ENCODE results near the gene HIPK1. TPM values are rescaled to one million over a fixed set of nuclear protein-coding genes. Genes with fewer than 3 reads are reported as not detected.

HIPK1 gene
- total RNA-seq, 1 donor from 2014 or later = 41.3 TPM

DNA sequence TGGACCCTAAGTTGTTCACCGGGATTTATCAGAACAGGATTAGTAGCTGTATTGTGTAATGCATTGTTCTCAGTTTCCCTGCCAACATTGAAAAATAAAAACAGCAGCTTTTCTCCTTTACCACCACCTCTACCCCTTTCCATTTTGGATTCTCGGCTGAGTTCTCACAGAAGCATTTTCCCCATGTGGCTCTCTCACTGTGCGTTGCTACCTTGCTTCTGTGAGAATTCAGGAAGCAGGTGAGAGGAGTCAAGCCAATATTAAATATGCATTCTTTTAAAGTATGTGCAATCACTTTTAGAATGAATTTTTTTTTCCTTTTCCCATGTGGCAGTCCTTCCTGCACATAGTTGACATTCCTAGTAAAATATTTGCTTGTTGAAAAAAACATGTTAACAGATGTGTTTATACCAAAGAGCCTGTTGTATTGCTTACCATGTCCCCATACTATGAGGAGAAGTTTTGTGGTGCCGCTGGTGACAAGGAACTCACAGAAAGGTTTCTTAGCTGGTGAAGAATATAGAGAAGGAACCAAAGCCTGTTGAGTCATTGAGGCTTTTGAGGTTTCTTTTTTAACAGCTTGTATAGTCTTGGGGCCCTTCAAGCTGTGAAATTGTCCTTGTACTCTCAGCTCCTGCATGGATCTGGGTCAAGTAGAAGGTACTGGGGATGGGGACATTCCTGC lies 46.2 kb downstream of the HIPK1 start:
- Histone ChIP-seq H3K36me3 (peaks cover 9% of the 10 kb centered on the region), H3K9ac (no peak overlapping the region), H3F3A (ENCODE audit: low read depth) (peaks cover 54% of the 10 kb centered on the region), H3K9me3 (ENCODE audit: low read depth) (no peaks in the 10 kb centered on the region), H3K79me2 (ENCODE audit: low read depth) (peaks cover 1% of the 10 kb centered on the region), H3K27me3 (no peaks in the 10 kb centered on the region), H4K20me1 (ENCODE audit: low read depth) (peaks cover 22% of the 10 kb centered on the region), H3K4me2 (peak overlapping the region; percentile 35), H3K27ac (no peak overlapping the region), H3K4me3 (no peak overlapping the region), H3K4me1 (peaks cover 49% of the 10 kb centered on the region), H2AFZ (replicated peaks) (no peak overlapping the region)
- Mint-ChIP-seq H3K9me3 (no peaks in the 10 kb centered on the region), H3K27me3 (ENCODE audit: insufficient read depth, low read depth) (no peaks in the 10 kb centered on the region), H3K4me3 (no peak overlapping the region), H3K27ac (peak overlapping the region; percentile 13), H3K36me3 (peaks cover 19% of the 10 kb centered on the region), H3K4me1 (peaks cover 55% of the 10 kb centered on the region)
- no peak for TF ChIP-seq EZH2phosphoT487 (IDR thresholded peaks at IDR 0.05)
- no peak for TF ChIP-seq CTCF (IDR thresholded peaks at IDR 0.05)
- DNase-seq (ENCODE audit: low spot score) = no peak

GRCh38 chr1:113976609-113977278 lies 47.6 kb downstream of the HIPK1 start:
- H3K27ac Mint-ChIP-seq = peak overlapping the region; percentile 86
- H3K4me2 ChIP-seq = peak overlapping the region; percentile 63
- H3K9ac ChIP-seq = no peak overlapping the region
- H3K4me1 ChIP-seq = peaks cover 49% of the 10 kb centered on the region
- no peaks in the 10 kb centered on the region for H3K9me3 ChIP-seq (ENCODE audit: low read depth)
- no peak overlapping the region for H3K4me3 ChIP-seq
- no peaks in the 10 kb centered on the region for H3K27me3 Mint-ChIP-seq (ENCODE audit: insufficient read depth, low read depth)
- no peaks in the 10 kb centered on the region for H3K9me3 Mint-ChIP-seq
- H2AFZ ChIP-seq (replicated peaks) = no peak overlapping the region
- H3K27ac ChIP-seq = peak overlapping the region; percentile 22
- peaks cover 5% of the 10 kb centered on the region for H3K36me3 ChIP-seq
- TF ChIP-seq EZH2phosphoT487 (IDR thresholded peaks at IDR 0.05) (no peak), CTCF (IDR thresholded peaks at IDR 0.05) (peak; percentile 62)
- peaks cover 64% of the 10 kb centered on the region for H3K4me1 Mint-ChIP-seq
- H3F3A ChIP-seq (ENCODE audit: low read depth) = peaks cover 54% of the 10 kb centered on the region
- peak; percentile 77 for DNase-seq (ENCODE audit: low spot score)
- peaks cover 22% of the 10 kb centered on the region for H4K20me1 ChIP-seq (ENCODE audit: low read depth)
- H3K27me3 ChIP-seq = no peaks in the 10 kb centered on the region
- H3K79me2 ChIP-seq (ENCODE audit: low read depth) = peaks cover 15% of the 10 kb centered on the region
- peaks cover 19% of the 10 kb centered on the region for H3K36me3 Mint-ChIP-seq
- peak overlapping the region; percentile 56 for H3K4me3 Mint-ChIP-seq

DNA sequence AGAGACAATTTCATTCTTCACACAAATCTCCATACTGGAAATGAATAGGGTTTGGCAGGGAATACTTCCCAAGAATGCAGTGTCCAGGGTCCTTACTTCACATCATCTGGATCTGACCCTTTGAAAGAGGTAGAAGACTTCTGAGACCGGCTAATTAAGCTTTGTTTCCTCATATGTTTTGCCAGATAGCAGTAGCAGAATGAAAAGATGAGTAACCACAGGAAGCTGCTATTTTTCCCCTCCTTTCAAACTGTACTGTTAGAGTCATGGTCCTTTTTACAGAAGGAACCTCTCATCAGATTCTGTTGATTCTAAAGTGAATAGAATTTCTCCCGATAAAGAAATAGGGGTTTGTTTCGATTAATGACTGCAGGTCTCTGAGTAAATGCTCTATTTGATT lies 48.8 kb downstream of the HIPK1 start:
- no peak overlapping the region for H3K4me3 Mint-ChIP-seq
- Histone ChIP-seq H4K20me1 (ENCODE audit: low read depth) (peaks cover 22% of the 10 kb centered on the region), H3K36me3 (peaks cover 5% of the 10 kb centered on the region), H3K27ac (no peak overlapping the region), H3K9ac (no peak overlapping the region), H3F3A (ENCODE audit: low read depth) (peaks cover 57% of the 10 kb centered on the region), H3K9me3 (ENCODE audit: low read depth) (no peaks in the 10 kb centered on the region), H3K4me2 (no peak overlapping the region), H2AFZ (replicated peaks) (no peak overlapping the region), H3K4me1 (peaks cover 61% of the 10 kb centered on the region), H3K27me3 (no peaks in the 10 kb centered on the region), H3K4me3 (no peak overlapping the region), H3K79me2 (ENCODE audit: low read depth) (peaks cover 19% of the 10 kb centered on the region)
- peak overlapping the region; percentile 10 for H3K27ac Mint-ChIP-seq
- peaks cover 73% of the 10 kb centered on the region for H3K4me1 Mint-ChIP-seq
- H3K27me3 Mint-ChIP-seq (ENCODE audit: insufficient read depth, low read depth) = no peaks in the 10 kb centered on the region
- H3K9me3 Mint-ChIP-seq = no peaks in the 10 kb centered on the region
- DNase-seq (ENCODE audit: low spot score) = no peak
- H3K36me3 Mint-ChIP-seq = peaks cover 9% of the 10 kb centered on the region
- TF ChIP-seq CTCF (IDR thresholded peaks at IDR 0.05) = no peak
- TF ChIP-seq EZH2phosphoT487 (IDR thresholded peaks at IDR 0.05) = no peak
- no peak for TF ChIP-seq EZH2 (IDR thresholded peaks at IDR 0.05)
